DMS 273 treated with DMSO at 0.1 percent for 48 hours (cell line): Measurements from ENCODE around the gene LARP1.
"Not testable (repeated sequence)": the region's sequence is repeated elsewhere in the genome, so short reads cannot be mapped to it uniquely, and the experiment has no call there.

Experiments used
- DNase-seq: peaks from one replicate; lab custom pipeline; 2025; lab: John Stamatoyannopoulos, UW

The LARP1 gene

DNA sequence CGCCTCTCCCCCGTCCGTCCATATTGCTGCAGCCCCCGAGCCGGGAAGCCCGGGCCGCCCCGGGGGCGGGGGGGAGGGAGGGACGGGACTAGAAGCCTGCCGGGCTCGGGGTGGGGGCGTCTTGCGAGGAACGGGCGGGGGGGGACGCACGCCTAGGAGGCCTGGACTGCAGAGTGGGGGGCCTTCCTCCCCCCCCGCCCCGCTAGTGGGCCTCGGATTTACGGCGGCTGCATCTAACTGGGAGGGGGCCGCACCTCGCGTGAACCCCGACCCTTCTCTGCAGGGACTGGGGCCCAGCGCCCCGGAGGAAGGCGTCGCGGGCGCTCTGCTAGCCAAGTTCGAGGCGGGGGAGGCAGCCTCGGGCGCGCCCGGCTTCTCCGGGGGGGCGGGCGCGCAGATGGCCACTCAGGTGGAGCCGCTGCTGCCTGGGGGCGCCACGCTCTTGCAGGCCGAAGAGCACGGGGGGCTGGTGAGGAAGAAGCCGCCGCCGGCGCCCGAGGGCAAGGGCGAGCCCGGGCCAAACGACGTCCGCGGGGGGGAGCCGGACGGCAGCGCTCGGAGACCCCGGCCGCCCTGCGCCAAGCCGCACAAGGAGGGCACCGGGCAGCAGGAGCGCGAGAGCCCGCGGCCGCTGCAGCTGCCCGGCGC, at the start of gene LARP1:
TSS of gene LARP1 (plus strand) at position 17 of the 648 bp plus-strand sequence. CDS start at position 398, 381 bp downstream.
- no peak for DNase-seq

DNA sequence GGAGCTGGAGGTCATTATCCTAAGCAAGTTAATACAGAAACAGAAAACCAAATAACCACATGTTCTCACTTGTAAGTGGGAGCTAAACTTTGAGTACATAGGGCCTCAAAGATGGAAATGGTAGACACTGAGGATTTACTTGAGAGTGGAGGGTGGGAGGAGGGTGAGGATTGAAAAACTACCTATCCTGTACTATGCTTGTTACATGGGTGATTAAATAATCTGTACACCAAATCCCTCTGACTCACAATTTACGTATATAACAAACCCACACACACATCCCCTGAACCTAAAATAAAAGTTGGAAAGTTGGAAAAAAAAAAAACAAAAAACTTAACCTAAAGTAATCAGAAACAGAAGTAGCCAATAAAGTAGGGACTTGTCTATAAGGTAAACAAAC, 48.8 kb upstream of the LARP1 start:
- DNase-seq = no peak

DNA sequence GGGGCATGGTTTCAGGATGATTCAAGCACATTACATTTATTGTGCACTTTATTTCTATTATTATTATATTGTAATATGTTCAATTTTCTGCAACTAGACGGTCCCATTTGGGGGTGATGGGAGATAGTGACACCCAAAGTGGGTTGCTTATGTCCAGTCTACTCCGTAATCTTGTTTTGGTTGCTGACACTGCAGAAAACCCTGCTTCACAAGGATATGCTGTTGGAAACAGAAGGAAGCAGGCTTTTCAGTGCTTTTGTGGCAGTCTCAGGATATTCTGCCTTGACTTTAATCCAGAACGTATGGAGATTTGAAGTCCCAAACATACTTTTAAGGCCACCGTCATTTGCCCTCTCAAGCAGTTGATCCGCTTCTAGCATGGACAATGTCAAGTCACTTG, 47.5 kb upstream of the LARP1 start:
- no peak for DNase-seq

DNA sequence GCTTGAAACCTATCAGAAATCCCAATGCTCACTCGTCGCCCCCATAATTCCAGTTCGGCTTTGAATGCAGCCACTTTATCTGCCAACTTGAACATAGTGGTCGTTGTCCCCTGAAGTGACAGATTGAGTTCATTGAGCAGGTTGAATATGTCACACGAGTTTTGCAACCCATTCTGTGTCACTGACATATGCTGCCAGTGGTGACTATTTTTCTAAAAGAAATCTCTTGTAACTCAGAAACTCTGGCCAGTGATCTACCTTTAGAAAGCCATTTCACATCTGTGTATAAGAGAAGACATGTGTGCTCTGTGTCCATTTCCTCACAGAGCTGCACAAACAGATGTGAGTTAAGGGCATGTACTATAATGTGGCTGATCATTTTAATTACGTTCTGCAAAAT, 47.0 kb upstream of the LARP1 start:
- DNase-seq = no peak

DNA sequence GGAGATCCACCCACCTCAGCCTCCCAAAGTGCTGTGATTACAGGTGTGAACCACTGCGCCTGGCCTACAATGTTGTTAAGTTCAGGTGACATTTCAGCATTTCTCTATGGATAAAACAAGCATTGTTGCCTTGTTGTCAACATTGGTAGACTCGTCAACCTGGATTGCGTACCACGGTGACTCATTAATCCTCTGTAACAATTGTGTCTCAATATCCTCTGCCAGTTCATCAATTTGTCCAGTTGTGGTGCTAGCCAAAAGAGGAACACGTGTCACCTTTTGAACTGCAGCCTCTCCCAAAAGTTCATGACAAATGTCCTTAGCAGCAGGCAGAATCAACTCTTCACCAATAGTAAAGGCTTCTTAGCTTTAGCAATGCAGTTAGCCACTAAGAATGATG, 46.3 kb upstream of the LARP1 start:
- DNase-seq = no peak

DNA sequence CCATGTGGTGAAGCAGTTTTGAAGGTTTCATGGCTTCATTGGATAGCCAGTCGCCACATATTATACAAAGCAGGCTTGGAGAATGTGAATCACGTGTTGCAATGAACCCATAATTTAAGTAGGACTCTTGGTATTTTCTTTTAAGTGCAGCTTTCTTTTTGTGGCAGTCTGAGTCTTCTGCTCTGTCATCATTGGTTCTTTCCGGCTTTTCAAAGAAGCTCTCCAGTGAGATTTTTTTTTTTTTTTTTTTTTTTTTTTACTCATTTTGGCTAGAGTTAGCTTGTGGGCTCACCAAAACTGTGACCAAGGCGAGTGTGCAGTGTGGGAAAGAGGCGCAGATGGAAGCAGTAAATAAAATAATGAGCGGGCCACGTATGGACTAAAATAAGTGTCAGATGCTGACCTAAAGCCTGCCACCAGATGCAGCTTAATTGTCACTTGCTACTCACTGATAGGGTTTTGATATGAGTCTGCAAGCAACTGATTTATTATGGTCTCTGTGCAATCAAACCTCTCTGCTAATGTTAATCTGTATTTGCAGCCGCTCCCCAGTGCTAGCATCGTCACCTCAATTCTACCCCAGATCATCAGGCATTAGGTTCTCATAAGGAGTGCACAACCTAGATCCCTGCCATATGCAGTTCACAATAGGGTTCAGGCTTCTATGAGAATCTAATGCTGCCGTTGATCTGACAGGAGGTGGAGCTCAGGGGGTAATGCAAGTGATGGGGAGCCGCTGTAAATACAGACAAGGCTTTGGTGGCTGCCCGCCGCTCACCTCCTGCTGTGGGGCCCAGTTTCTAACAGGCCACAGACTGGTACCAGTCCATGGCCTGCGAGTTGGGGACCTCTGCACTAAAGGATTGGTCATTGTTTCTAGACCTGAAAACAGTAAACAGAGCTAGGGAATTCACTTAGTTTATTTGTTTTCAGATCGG, 45.5 kb upstream of the LARP1 start:
- DNase-seq = no peak

DNA sequence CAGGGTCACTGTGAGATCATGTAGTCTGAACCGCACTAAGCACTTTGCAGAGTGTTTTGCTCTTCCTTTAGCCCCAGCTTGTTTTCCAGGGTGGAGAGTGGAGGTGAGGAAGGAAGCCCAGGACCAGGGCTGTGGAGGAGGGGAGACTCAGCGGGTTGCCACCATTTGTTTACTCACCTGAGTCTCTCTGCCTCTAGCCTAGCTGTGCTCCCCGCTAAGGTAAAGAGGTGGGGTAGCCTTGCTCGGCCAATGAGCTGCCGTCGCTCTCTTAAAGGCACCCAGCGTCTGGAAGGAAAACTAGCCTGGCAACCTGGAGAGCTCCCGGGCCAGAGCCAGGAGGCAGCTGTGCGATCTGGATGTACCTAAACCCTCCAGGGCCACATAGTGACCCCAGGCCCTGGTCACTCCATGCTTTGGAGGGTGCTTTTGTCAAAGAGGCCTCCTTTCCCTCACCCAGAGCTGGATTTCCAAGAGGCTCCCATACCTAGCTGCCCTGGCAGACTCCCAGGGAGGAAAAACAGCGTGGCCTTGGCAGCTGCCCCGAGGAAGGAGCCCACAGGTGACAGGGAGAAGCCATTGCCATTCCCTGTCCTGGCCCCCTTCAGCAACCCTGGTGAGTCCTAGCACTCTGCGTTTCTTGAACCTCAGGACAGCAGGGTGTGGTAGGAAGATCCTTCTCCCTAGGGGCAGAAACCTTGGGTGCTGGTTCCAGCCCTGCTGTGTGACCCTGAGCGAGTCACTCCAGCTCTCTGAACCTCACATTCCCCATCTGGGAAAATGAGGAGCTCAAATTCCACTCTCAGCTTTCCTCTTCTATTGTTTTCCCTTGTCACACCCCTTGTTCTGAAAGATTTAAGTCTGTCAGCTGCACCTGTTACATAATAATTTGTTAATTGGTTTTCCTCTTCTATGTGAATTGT, 42.4 kb upstream of the LARP1 start:
- DNase-seq = no peak

DNA sequence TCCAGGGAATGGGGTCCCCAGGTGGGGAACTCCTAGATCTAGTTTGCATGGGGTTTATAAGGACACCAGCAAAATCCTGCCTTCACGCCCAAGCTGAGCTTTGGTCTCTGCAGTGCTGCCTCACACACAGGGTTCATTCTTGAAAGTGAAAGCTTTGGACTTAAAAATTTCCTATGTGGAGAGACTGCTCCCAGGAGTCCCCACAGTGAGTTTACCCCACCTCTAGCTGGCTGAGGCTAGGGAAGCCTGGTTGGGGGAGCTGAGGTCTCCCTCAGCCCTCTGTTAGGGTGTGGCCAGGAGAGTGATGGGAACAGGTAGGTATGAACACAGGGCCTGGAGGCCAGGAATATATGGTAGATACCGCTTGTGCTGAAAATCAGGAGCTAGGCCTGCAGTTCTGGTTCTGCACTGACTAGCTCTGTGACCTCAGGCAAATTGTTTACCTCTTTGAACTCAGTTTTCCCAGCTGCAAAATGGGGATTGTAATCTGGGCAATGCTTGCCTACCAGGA, 41.5 kb upstream of the LARP1 start:
- no peak for DNase-seq

DNA sequence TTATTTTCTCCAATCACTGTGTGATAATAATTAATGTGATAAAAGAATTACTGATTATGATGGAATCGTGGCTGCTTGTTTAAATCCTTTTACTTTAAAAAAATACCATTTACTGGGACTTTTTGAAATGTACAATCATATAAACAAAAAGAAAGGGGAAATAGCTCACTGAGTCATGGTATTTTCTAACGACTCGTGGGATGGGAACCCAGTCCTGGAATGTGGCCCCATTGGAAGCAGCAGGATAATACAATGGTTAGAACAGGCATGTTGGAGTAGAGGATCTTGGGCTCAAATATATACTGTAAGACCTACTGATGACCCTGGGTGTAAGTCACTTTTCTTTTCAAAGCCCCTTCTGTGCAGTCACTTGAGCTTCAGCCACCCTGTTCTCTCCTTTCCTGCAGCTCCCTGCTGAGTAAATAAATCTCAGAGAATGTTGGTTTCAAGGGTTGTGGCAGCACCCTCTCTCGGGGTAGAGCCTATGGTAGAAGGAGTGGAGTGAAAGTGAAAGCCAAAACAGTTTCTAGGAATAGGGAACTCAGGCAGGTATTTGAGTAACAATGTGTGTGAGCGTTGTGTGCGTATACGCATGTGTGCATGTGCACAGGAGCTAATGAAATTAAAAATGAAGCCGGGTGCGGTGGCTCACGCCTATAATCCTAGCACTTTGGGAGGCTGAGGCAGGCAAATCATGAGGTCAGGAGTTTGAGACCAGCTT, 40.8 kb upstream of the LARP1 start:
- DNase-seq = no peak

DNA sequence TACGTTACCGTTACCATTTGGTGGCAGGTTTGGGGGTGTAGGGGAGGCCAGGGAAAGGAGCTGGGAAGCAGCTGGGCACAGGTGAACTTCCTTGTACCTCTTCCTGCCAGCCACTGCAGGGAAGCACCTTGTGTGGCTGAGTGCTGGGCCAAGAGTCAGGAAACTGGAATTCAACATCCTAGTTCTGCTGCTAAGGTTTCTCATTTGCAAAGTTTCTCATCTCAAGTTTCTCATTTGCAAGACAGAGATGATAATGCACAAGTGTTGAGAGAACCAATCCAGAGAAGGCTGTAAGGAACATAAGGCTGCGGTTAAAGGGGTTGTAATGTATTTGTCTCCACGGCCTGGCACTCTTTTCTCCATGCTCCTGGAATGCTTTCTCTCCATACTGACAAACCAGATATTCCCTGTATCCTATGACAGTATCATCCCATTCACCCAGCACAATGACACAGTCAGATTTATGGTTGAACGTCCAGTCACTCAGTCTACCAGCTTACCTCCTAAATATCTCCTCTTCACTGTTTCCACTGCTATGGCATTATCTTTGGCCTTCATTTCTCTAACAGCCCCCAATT, 33.6 kb upstream of the LARP1 start:
- peak; percentile 28 for DNase-seq

DNA sequence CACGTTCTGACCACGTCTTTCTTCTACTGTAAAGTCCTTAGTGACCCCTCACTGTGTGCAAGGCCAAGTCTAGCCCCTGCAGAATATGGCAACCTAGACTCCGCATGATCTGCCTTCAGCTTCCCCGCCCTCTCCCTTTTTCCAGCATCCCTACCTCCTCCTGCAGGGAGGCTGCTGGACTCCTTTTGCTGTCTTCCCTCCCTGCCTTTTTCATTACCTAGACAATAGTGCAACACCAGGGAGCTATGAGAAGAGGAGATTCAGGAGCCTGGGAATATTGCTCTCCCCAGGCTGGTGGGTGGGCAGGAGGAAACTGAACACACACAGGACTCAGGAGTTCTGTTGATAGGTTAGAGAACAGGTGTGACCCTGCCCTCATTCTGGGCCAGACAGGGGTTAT, 33.1 kb upstream of the LARP1 start:
- no peak for DNase-seq

DNA sequence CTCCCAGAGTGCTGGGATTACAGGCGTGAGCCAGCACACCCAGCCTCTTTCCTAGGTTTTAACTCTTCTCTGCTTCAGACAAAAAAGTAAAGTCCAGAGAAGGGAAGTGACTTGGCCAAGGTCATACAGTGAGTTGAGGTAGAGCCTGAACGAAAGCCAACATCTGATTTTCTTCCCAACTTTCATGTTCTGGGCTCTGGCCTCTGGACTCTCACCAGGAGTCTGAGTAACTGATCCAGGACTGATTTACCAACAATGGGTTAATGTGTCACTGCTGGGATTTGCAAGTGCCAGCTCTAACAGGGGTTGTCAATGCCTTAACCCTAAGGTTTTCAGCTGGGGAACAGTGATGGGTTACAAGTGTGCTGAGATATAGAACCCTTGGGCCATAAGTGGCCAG, 32.2 kb upstream of the LARP1 start:
- DNase-seq = no peak

DNA sequence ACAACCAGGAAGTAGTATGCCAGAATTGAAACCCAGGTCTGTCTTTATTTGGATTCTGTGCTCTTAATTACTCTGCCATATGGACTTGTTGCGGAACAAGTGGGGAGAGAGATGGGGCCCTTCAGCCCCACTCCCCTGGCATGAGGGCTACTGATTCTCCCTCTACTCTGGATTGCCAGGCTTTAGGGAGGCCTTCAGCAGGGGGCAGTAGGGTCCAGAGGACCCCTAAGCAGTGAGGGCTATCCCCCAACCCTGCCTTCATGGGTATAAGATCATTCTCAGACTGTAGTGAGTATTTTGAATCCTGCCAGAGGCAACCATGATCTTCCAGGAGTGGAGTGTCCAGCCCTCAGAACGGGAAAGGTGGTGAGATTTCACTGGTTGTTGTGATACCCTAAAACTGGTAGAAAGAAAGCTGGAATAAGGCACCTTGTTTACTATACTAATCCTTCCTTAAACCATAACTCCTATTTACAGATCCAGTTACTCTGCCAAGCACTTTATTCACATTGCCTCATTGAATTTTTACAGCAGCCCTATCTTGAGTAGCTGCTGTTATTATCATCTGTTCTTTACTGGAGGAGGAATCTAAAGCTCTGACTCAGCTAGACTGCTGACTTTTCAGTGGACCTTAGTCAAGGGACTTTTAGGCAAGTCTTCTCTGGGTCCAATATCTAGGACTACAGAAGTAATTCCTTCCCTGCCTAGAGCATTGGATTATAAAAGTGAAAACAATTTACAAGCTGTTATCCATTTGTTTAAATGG, 31.3 kb upstream of the LARP1 start:
- peak; percentile 56 for DNase-seq

DNA sequence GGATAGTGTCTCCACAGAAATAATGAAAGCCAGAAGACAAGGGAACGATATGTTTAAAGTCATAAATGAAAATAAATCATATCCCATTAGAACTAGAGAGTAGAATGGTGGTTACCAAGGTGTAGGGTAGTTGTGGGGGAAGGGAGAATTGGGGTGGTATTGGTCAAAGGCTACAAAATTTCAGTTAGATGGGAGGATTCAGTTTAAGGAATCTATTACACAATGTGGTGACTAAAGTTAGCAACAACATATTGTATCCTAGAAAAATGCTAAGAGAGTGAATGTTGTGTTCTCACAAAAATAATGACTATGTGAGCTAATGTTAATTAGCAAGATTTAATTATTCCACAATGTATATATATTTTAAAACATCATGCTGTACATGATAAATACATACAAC, 27.8 kb upstream of the LARP1 start:
- DNase-seq = no peak

DNA sequence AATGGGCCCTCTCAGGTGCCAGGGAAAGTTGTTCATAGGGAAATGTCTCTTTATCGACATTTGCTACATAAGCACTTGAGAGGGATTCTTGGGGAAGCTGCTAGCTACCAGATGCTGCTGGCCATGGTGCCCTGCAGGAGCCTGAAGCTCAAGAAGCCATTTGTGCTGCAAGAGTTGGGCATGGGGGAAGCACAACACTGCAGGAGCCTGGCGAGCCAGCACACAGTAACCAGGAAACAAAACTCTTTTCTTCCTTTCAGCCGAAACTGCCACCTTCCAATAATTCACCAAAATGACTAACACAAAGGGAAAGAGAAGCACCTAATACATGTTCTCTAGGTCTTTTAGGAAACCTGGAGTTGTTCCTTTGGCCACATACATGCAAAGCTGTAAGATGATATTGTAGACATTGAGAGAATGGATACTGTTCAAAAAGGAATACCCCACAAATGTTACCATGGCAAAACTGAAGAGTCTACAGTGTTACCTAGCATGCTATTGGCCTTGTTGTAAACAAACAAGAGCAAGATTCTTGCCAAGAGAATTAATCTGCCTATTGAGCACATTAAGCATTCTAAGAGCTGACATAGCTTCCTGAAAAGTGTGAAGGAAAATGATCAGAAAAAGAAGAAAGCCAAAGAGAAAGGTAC, 26.1 kb upstream of the LARP1 start:
- no peak for DNase-seq

DNA sequence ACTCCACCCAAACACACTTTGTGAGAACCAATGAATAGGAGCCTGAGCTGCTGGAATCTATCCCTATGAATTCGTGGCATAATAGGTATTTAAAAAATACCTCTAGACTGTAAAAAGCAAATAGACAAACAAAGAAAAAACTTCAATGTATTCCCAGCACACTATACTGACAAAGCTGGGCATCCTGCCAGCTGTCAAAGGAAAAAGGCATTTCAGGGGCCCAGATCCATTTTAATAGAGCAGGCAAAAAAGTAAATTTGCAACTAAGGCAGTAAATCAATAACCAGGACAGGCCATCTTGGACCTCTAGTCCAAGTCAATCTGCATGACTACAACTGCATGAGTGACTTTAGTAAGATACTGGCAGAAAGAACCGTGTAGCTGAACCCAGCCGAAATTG, 25.6 kb upstream of the LARP1 start:
- DNase-seq = no peak

DNA sequence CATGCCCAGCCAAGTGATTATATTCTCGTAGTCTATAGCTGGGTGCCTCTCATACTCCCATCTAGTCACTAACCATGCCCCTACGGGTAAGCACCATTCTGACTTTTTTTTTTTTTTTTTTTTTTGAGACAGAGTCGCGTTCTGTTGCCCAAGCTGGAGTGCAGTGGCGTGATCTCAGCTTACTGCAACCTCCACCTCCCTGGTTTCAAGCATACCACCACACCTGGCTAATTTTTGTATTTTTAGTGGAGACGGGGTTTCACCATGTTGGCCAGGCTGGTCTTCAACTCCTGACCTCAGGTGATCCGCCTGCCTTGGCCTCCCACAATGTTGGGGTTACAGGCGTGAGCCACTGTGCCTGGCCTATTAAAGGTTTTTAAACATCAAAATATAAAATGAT, 24.4 kb upstream of the LARP1 start:
- not testable (repeated sequence) for DNase-seq

DNA sequence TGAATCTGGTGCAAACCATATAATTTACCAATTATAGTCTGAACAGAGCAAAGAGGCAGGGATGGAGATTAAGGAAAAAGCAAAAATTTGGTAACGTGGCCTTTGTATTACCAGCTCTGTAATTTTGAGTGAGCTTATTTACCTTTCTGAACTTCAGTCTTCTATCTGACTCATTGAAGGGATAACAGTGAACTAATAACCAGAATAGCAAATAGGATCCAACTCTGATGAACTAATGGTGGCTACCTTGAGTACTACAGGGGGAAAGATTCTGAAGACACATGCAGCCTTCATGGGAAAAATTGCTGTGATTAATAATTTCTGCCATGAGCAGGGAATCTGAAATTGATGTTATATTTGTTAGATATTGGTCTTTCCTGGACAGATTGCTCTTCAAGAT, 23.0 kb upstream of the LARP1 start:
- DNase-seq = no peak

DNA sequence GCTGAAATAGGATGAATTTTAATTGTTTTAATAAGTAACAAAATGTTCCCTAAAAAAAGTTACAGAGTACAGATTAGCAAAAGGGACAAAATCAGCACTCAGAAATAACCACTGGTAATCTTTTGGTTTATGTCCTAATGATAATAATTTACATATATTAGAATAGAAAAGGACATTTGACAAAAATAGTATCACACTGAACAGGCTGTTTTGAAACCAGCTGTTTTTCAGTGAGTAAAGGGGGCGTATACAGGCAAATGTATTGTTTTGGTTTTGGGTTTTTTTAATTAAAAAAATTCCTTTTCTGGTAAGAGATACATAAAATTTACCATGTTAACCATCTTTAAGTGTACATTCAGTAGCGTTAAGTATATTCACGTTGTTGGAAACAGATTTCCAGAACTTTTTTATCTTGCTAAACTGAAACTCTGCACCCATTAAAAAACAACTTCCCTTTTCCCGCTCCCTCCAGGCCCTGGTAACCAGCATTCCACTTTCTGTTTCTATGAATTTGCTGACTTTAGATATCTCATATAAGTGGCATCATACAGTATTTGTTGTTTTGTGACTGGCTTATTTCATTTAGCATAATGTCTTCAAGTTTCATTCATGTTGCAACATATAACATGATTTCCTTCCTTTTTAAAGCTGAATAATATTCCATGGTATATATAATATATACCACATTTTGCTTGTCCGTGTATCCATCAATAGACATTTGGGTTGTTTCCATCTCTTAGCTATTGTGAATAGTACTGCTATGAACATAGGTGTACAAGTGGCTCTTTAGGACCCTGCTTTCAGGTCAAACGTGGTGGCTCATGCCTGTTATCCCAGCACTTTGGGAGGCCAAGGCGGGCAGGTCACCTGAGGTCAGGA, 20.6 kb upstream of the LARP1 start:
- DNase-seq = no peak
